GM12878 (cell line): ENCODE measurements around the gene FAM120B. TPM values are rescaled to one million over a fixed set of nuclear protein-coding genes. Genes with fewer than 3 reads are reported as not detected.

Experiments
- FOS ChIP-seq: IDR thresholded peaks from 3 replicates; pipeline ENCODE4 v1.6.1; 2011; ENCODE audit warnings: borderline replicate concordance; ENCODE audit not compliant: insufficient read length; ENCODE audit errors: extremely low read depth
- MXI1 ChIP-seq: fragments of 150-350 bp; IDR thresholded peaks from 2 replicates; pipeline ENCODE4 v1.6.1; 2011; ENCODE audit warnings: low read depth, mild to moderate bottlenecking, inconsistent platforms, low read length, improper control_type of control experiment
- MYB ChIP-seq: fragments of 150-350 bp; IDR thresholded peaks from 2 replicates; pipeline ENCODE4 v1.6.1; 2014; ENCODE audit warnings: mild to moderate bottlenecking, low read depth, low read length, borderline replicate concordance
- NRF1 ChIP-seq: conservative IDR thresholded peaks from 2 replicates; pipeline ENCODE4 v1.6.1; 2011; ENCODE audit warnings: mild to moderate bottlenecking, low read depth, low read length, improper control_type of control experiment
- POLR2AphosphoS5 ChIP-seq: IDR thresholded peaks from 2 replicates; pipeline ENCODE4 v1.6.1; 2011; ENCODE audit warnings: mild to moderate bottlenecking, low read length, inconsistent platforms
- RAD21 ChIP-seq: IDR thresholded peaks from 2 replicates; pipeline ENCODE4 v1.6.1; 2011; ENCODE audit warnings: mild to moderate bottlenecking, low read depth, low read length, moderate library complexity; ENCODE audit not compliant: insufficient read depth
- TBL1XR1 ChIP-seq: IDR thresholded peaks from 2 replicates; pipeline ENCODE4 v1.6.1; 2012; ENCODE audit warnings: low read depth, low read length, improper control_type of control experiment
- ZNF24 ChIP-seq: fragments of 450-650 bp; IDR thresholded peaks from 2 replicates; pipeline ENCODE4 v1.6.1; 2017; ENCODE audit warnings: antibody characterized with exemption, mild to moderate bottlenecking
- ZNF384 ChIP-seq: IDR thresholded peaks from 2 replicates; pipeline ENCODE4 v1.6.1; 2012; ENCODE audit warnings: low read depth, mild to moderate bottlenecking, low read length, improper control_type of control experiment, borderline replicate concordance
- ZNF622 ChIP-seq: fragments of 450-650 bp; IDR thresholded peaks from 2 replicates; pipeline ENCODE4 v1.6.1; 2017; ENCODE audit warnings: mild to moderate bottlenecking, inconsistent platforms
- polyA plus RNA-seq, 11 experiments: library from polyadenylated mRNA; depleted of rRNA in 4 of 11; unstranded in 6 of 11; stranded (reverse) in 5 of 11; fragments of >200 nt; fragmentation: Nextera tagmentation in 4 of 11; fragmentation: Illumina TruSeq in 1 of 11; extraction: Ambion mirVana in 4 of 11; extraction: Trizol in 1 of 11; gene quantifications; 1 replicate in 1 of 11; 2 replicates in 10 of 11; pipeline versions ENCODE4 v1.2.1 to v1.2.3, GENCODE V29; 2011 to 2016; ENCODE audit warnings: inconsistent platforms in 2 of 11, missing spikeins in 2 of 11, low read depth in 1 of 11
- total RNA-seq, 4 experiments: library from RNA; depleted of rRNA in 3 of 4; stranded (reverse); fragments of >200 nt in 3 of 4; fragmentation: Illumina TruSeq in 1 of 4; extraction: Trizol in 1 of 4; gene quantifications; 2 replicates each; pipeline versions ENCODE4 v1.2.1 to v1.2.3, GENCODE V29; 2013 to 2021
- TF ChIP-seq, protein P1 (sequence below): fragments of 150-350 bp; IDR thresholded peaks from 2 replicates; pipeline ENCODE4 v1.6.1; 2016; ENCODE audit warnings: low read depth, low read length
- TF ChIP-seq, protein P2 (sequence below): fragments of 450-650 bp; formaldehyde crosslinking; IDR thresholded peaks from 2 replicates; pipeline ENCODE4 v1.4.0; 2020; ENCODE audit warnings: mild to moderate bottlenecking, moderate library complexity
- TF ChIP-seq, protein P3 (sequence below): fragments of 450-650 bp; IDR thresholded peaks from 2 replicates; pipeline ENCODE4 v1.6.1; 2014; ENCODE audit warnings: mild to moderate bottlenecking
- TF ChIP-seq, protein P4 (sequence below): fragments of 450-650 bp; IDR thresholded peaks from 2 replicates; pipeline ENCODE4 v1.6.1; 2018; ENCODE audit warnings: mild to moderate bottlenecking, low read depth, moderate library complexity; ENCODE audit not compliant: partially characterized antibody
- TF ChIP-seq, protein P5 (sequence below), 3 experiments: IDR thresholded peaks in 2 of 3; conservative IDR thresholded peaks in 1 of 3; 2 replicates each; pipeline ENCODE4 v1.5.1; 2011; ENCODE audit warnings: low read depth in 3 of 3, low read length in 3 of 3, mild to moderate bottlenecking in 3 of 3, control low read depth in 2 of 3, moderate library complexity in 2 of 3, inconsistent platforms in 1 of 3, mixed read lengths in 1 of 3; ENCODE audit not compliant: control insufficient read depth in 2 of 3, insufficient read depth in 1 of 3; ENCODE audit errors: extremely low read depth in 1 of 3

Gene FAM120B
- total and polyA plus RNA-seq, 10 of the 15 experiments (the other 5 are each of a cell fraction or from before 2014, with no cell fraction given) = 3.3 to 21.6 (median 15.3) TPM

DNA sequence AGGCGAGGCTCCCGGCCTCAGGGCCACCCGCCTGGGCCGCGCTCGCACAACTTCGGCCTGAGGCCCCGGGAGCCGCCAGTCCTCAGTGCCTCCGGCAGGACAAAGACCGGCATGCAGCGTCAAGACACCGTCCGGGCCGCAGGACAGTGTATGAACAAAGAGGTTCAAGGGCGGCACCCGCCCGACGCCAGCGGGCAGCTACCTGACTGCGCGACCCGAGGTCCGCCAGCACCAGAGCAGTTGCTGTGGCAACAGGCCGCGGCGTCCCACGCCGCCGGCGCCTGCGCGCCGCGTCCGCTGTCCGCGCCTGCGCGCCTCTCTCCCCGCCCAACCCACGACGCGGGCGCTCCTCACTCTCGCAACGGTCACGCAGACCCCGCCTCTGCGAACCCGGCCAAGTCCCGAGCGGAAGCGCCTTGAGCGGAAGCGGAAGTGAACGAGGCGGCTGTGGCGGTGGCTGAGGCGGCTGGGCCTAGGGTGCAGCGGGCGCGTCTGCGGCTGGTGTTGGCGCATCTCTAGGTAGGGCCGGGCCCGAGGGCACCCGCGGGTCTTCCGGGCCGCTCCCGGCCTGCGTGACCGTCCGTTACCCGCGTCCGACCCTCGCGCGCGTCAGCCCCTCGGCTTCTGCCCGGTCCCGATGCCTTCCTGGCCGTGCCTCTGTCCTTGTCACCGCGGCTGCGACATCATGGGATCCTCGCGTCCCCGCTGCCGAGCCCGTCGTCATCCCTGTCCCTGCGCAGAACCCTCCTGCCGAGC lies at the start of gene FAM120B (continued):
- TF ChIP-seq, protein P1, sequence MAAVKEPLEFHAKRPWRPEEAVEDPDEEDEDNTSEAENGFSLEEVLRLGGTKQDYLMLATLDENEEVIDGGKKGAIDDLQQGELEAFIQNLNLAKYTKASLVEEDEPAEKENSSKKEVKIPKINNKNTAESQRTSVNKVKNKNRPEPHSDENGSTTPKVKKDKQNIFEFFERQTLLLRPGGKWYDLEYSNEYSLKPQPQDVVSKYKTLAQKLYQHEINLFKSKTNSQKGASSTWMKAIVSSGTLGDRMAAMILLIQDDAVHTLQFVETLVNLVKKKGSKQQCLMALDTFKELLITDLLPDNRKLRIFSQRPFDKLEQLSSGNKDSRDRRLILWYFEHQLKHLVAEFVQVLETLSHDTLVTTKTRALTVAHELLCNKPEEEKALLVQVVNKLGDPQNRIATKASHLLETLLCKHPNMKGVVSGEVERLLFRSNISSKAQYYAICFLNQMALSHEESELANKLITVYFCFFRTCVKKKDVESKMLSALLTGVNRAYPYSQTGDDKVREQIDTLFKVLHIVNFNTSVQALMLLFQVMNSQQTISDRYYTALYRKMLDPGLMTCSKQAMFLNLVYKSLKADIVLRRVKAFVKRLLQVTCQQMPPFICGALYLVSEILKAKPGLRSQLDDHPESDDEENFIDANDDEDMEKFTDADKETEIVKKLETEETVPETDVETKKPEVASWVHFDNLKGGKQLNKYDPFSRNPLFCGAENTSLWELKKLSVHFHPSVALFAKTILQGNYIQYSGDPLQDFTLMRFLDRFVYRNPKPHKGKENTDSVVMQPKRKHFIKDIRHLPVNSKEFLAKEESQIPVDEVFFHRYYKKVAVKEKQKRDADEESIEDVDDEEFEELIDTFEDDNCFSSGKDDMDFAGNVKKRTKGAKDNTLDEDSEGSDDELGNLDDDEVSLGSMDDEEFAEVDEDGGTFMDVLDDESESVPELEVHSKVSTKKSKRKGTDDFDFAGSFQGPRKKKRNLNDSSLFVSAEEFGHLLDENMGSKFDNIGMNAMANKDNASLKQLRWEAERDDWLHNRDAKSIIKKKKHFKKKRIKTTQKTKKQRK = no peak
- TF ChIP-seq, protein P2, sequence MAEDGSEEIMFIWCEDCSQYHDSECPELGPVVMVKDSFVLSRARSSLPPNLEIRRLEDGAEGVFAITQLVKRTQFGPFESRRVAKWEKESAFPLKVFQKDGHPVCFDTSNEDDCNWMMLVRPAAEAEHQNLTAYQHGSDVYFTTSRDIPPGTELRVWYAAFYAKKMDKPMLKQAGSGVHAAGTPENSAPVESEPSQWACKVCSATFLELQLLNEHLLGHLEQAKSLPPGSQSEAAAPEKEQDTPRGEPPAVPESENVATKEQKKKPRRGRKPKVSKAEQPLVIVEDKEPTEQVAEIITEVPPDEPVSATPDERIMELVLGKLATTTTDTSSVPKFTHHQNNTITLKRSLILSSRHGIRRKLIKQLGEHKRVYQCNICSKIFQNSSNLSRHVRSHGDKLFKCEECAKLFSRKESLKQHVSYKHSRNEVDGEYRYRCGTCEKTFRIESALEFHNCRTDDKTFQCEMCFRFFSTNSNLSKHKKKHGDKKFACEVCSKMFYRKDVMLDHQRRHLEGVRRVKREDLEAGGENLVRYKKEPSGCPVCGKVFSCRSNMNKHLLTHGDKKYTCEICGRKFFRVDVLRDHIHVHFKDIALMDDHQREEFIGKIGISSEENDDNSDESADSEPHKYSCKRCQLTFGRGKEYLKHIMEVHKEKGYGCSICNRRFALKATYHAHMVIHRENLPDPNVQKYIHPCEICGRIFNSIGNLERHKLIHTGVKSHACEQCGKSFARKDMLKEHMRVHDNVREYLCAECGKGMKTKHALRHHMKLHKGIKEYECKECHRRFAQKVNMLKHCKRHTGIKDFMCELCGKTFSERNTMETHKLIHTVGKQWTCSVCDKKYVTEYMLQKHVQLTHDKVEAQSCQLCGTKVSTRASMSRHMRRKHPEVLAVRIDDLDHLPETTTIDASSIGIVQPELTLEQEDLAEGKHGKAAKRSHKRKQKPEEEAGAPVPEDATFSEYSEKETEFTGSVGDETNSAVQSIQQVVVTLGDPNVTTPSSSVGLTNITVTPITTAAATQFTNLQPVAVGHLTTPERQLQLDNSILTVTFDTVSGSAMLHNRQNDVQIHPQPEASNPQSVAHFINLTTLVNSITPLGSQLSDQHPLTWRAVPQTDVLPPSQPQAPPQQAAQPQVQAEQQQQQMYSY = no peak
- no peak for TF ChIP-seq ZNF622
- peak; percentile 98 for TF ChIP-seq MXI1
- TF ChIP-seq, protein P3, sequence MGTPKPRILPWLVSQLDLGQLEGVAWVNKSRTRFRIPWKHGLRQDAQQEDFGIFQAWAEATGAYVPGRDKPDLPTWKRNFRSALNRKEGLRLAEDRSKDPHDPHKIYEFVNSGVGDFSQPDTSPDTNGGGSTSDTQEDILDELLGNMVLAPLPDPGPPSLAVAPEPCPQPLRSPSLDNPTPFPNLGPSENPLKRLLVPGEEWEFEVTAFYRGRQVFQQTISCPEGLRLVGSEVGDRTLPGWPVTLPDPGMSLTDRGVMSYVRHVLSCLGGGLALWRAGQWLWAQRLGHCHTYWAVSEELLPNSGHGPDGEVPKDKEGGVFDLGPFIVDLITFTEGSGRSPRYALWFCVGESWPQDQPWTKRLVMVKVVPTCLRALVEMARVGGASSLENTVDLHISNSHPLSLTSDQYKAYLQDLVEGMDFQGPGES = peak; percentile 47; the same call in 1 of the 2 replicates
- 0 out of 2 replicates have a peak, but pooled peaks have one; percentile 36 for TF ChIP-seq TBL1XR1
- no peak for TF ChIP-seq MYB
- no peak for TF ChIP-seq RAD21
- no peak for TF ChIP-seq ZNF24
- TF ChIP-seq FOS = no peak
- TF ChIP-seq, protein P4, sequence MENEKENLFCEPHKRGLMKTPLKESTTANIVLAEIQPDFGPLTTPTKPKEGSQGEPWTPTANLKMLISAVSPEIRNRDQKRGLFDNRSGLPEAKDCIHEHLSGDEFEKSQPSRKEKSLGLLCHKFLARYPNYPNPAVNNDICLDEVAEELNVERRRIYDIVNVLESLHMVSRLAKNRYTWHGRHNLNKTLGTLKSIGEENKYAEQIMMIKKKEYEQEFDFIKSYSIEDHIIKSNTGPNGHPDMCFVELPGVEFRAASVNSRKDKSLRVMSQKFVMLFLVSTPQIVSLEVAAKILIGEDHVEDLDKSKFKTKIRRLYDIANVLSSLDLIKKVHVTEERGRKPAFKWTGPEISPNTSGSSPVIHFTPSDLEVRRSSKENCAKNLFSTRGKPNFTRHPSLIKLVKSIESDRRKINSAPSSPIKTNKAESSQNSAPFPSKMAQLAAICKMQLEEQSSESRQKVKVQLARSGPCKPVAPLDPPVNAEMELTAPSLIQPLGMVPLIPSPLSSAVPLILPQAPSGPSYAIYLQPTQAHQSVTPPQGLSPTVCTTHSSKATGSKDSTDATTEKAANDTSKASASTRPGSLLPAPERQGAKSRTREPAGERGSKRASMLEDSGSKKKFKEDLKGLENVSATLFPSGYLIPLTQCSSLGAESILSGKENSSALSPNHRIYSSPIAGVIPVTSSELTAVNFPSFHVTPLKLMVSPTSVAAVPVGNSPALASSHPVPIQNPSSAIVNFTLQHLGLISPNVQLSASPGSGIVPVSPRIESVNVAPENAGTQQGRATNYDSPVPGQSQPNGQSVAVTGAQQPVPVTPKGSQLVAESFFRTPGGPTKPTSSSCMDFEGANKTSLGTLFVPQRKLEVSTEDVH = no peak
- TF ChIP-seq POLR2AphosphoS5 = peak; percentile 93
- TF ChIP-seq NRF1 = peak; percentile 98
- TF ChIP-seq, protein P5, sequence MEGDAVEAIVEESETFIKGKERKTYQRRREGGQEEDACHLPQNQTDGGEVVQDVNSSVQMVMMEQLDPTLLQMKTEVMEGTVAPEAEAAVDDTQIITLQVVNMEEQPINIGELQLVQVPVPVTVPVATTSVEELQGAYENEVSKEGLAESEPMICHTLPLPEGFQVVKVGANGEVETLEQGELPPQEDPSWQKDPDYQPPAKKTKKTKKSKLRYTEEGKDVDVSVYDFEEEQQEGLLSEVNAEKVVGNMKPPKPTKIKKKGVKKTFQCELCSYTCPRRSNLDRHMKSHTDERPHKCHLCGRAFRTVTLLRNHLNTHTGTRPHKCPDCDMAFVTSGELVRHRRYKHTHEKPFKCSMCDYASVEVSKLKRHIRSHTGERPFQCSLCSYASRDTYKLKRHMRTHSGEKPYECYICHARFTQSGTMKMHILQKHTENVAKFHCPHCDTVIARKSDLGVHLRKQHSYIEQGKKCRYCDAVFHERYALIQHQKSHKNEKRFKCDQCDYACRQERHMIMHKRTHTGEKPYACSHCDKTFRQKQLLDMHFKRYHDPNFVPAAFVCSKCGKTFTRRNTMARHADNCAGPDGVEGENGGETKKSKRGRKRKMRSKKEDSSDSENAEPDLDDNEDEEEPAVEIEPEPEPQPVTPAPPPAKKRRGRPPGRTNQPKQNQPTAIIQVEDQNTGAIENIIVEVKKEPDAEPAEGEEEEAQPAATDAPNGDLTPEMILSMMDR (IDR thresholded peaks at IDR 0.05 in 2 of 3, conservative IDR thresholded peaks at IDR 0.05 in 1 of 3; ENCODE audit: control insufficient read depth in 2 of 3, extremely low read depth in 1 of 3, insufficient read depth in 1 of 3, low read depth in 3 of 3, low read length in 3 of 3) = no peak
- TF ChIP-seq ZNF384 = no peak
